Endothelial cell (in vitro differentiated cells): ENCODE results near the gene CABP4. TPM values are rescaled to one million over a fixed set of nuclear protein-coding genes. Genes with fewer than 3 reads are reported as not detected.

Experiments used
- DNase-seq: peaks from one replicate; pipeline ENCODE4 v3.0.0; 2021; ENCODE audit warnings: low spot score
- H3K27ac Mint-ChIP-seq: one replicate; pipeline ENCODE4 v1.8.0; 2021; ENCODE audit warnings: mixed read lengths, inconsistent platforms; ENCODE audit not compliant: unreplicated experiment
- H3K27me3 Mint-ChIP-seq: one replicate; pipeline ENCODE4 v1.8.0; 2021; ENCODE audit warnings: mild to moderate bottlenecking, moderate library complexity, mixed read lengths, inconsistent platforms; ENCODE audit not compliant: unreplicated experiment
- H3K36me3 Mint-ChIP-seq: one replicate; pipeline ENCODE4 v1.8.0; 2021; ENCODE audit warnings: mild to moderate bottlenecking, low read depth, mixed read lengths, inconsistent platforms; ENCODE audit not compliant: unreplicated experiment
- H3K4me1 Mint-ChIP-seq: one replicate; pipeline ENCODE4 v1.8.0; 2021; ENCODE audit warnings: mild to moderate bottlenecking, mixed read lengths, inconsistent platforms; ENCODE audit not compliant: unreplicated experiment
- H3K4me3 Mint-ChIP-seq: one replicate; pipeline ENCODE4 v1.8.0; 2021; ENCODE audit warnings: mild to moderate bottlenecking, mixed read lengths, inconsistent platforms; ENCODE audit not compliant: unreplicated experiment
- H3K9me3 Mint-ChIP-seq: one replicate; pipeline ENCODE4 v1.8.0; 2021; ENCODE audit warnings: mixed read lengths, inconsistent platforms; ENCODE audit not compliant: unreplicated experiment
- CTCF ChIP-seq: fragments of 200-600 bp; sonication (generic); IDR thresholded peaks from one replicate; pipeline ENCODE4 v1.5.0; 2021; ENCODE audit warnings: antibody characterized with exemption; ENCODE audit not compliant: unreplicated experiment
- total RNA-seq: library from RNA; stranded (reverse); fragmentation: NEBNext Ultra II Directional; extraction: Animal tissue kit (Norgen Biotek cat#: 25700); gene quantifications from one replicate; pipeline ENCODE4 v1.2.1, GENCODE V29; 2021; ENCODE audit not compliant: unreplicated experiment

CABP4 gene
- total RNA-seq, 1 donor from 2014 or later = not detected

GRCh38 chr11:67429038-67429668, 26.0 kb upstream of the CABP4 start:
- no peak for TF ChIP-seq CTCF
- no peaks in the 10 kb centered on the region for H3K9me3 Mint-ChIP-seq
- DNase-seq = no peak
- peaks cover 3% of the 10 kb centered on the region for H3K4me1 Mint-ChIP-seq
- peak overlapping the region; percentile 99 for H3K4me3 Mint-ChIP-seq
- peaks cover 10% of the 10 kb centered on the region for H3K36me3 Mint-ChIP-seq
- H3K27me3 Mint-ChIP-seq = peaks cover 17% of the 10 kb centered on the region
- no peak overlapping the region for H3K27ac Mint-ChIP-seq

- Mint-ChIP-seq H3K27ac (no peak overlapping the region), H3K4me1 (peaks cover 3% of the 10 kb centered on the region), H3K27me3 (peaks cover 17% of the 10 kb centered on the region)
These were observed 25.4 kb upstream of the CABP4 start for GRCh38 chr11:67429722-67430121.

GRCh38 chr11:67431346-67432249, 23.6 kb upstream of the CABP4 start:
- Mint-ChIP-seq H3K4me3 (peak overlapping the region; percentile 51), H3K4me1 (peaks cover 5% of the 10 kb centered on the region), H3K27me3 (peaks cover 13% of the 10 kb centered on the region), H3K9me3 (no peaks in the 10 kb centered on the region), H3K27ac (no peak overlapping the region), H3K36me3 (peaks cover 12% of the 10 kb centered on the region)
- DNase-seq = no peak
- no peak for TF ChIP-seq CTCF

More at GRCh38 chr11:67429722-67430121, 25.4 kb upstream of the CABP4 start:
- no peak overlapping the region for H3K4me3 Mint-ChIP-seq
- no peak for TF ChIP-seq CTCF
- no peak for DNase-seq
- no peaks in the 10 kb centered on the region for H3K9me3 Mint-ChIP-seq
- peaks cover 10% of the 10 kb centered on the region for H3K36me3 Mint-ChIP-seq

GRCh38 chr11:67432655-67433349, 22.4 kb upstream of the CABP4 start:
- DNase-seq = no peak
- Mint-ChIP-seq H3K36me3 (peaks cover 16% of the 10 kb centered on the region), H3K4me1 (peaks cover 6% of the 10 kb centered on the region)

More at GRCh38 chr11:67432655-67433349, 22.4 kb upstream of the CABP4 start:
- H3K27ac Mint-ChIP-seq = no peak overlapping the region
- peaks cover 10% of the 10 kb centered on the region for H3K27me3 Mint-ChIP-seq
- no peaks in the 10 kb centered on the region for H3K9me3 Mint-ChIP-seq
- TF ChIP-seq CTCF = no peak
- H3K4me3 Mint-ChIP-seq = no peak overlapping the region
